HepG2 (cell line): ENCODE results near the gene TBX21. TPM values are rescaled to one million over a fixed set of nuclear protein-coding genes. Genes with fewer than 3 reads are reported as not detected.

Experiments
- AGO2 ChIP-seq: fragments of 200-400 bp; formaldehyde crosslinking; optimal IDR thresholded peaks from 2 replicates; pipeline ENCODE3; 2017; ENCODE audit warnings: mild to moderate bottlenecking, low read depth, low read length, moderate library complexity
- MED13 ChIP-seq: sonication (generic); formaldehyde crosslinking; IDR thresholded peaks from 2 replicates; pipeline ENCODE4 v1.5.0; 2020; ENCODE audit warnings: missing genetic modification reagents
- MXI1 ChIP-seq: IDR thresholded peaks from 3 replicates; pipeline ENCODE4 v1.6.1; 2012; ENCODE audit warnings: low read depth, low read length, inconsistent platforms, borderline replicate concordance
- ZMYM4 ChIP-seq: sonication (generic); formaldehyde crosslinking; IDR thresholded peaks from 2 replicates; pipeline ENCODE4 v1.8.1; 2023; ENCODE audit warnings: mild to moderate bottlenecking, missing genetic modification reagents
- ZNF234 ChIP-seq: sonication (generic); formaldehyde crosslinking; conservative IDR thresholded peaks from 2 replicates; pipeline ENCODE4 v1.5.1; 2020; ENCODE audit warnings: mild to moderate bottlenecking, missing genetic modification reagents
- polyA plus RNA-seq, 8 experiments: library from polyadenylated mRNA; depleted of rRNA in 3 of 8; stranded (reverse) in 7 of 8; unstranded in 1 of 8; fragments of >200 nt; fragmentation: Illumina TruSeq in 4 of 8; extraction: Trizol in 4 of 8; gene quantifications; 2 replicates each; pipeline versions ENCODE4 v1.2.1 to v1.2.3, GENCODE V29; 2011 to 2016; ENCODE audit warnings: low read depth in 4 of 8, missing spikeins in 1 of 8, mixed read lengths in 1 of 8; ENCODE audit not compliant: insufficient read depth in 1 of 8
- total RNA-seq, 5 experiments: library from RNA; depleted of rRNA; stranded (reverse); fragments of >200 nt; fragmentation: Illumina TruSeq; extraction: Trizol; gene quantifications; 2 replicates each; pipeline ENCODE4 v1.2.3, GENCODE V29; 2016; ENCODE audit warnings: low read depth in 1 of 5
- TF ChIP-seq, protein P1 (sequence below): sonication (generic); formaldehyde crosslinking; IDR thresholded peaks from 2 replicates; pipeline ENCODE4 v1.4.0; 2020; ENCODE audit warnings: mild to moderate bottlenecking, missing genetic modification reagents
- TF ChIP-seq, protein P2 (sequence below): conservative IDR thresholded peaks from 2 replicates; pipeline ENCODE4 v1.6.1; 2018; ENCODE audit warnings: missing genetic modification reagents
- TF ChIP-seq, protein P3 (sequence below): sonication (generic); formaldehyde crosslinking; IDR thresholded peaks from 2 replicates; pipeline ENCODE4; 2020; ENCODE audit warnings: missing genetic modification reagents, mild to moderate bottlenecking, borderline replicate concordance
- TF ChIP-seq, protein P4 (sequence below): IDR thresholded peaks from 2 replicates; pipeline ENCODE4 v1.6.1; 2016; ENCODE audit warnings: low read depth, missing genetic modification reagents, missing compliant biosample characterization

TBX21 gene
- total and polyA plus RNA-seq, 2 of the 13 experiments (the other 11 are each of a cell fraction or from before 2014, with no cell fraction given): not detected

DNA sequence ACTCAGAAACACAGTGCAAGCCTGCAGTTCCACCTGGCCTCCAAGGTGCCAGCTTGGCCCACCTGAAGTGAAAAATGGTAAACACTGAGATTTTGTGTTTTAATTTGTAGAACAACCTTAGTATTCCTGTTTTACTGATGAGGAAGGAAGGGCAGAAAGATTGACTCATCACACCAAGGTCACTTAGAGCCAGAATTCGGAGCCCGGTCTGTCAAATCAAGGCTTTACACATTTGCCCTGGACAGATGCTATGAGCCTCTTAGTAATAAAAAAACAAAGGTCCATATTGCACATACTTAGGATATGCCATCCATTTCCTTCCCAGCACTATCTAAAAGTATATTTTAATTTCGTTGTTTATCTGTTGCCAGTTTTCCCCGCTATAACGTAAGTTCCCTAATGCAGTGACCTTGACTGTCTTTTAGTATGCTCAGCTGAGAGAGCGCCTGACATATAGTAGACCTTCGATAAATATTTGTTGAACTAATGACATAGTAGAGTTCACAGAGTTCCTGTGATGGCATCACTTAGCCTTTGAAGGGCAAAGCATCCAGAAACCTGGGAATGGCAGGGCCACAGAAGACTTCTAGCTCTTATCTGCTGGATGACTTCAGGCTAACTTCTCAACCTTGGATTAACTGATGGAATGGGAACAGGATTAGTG, 46.2 kb upstream of the TBX21 start (continued):
- TF ChIP-seq, protein P1, sequence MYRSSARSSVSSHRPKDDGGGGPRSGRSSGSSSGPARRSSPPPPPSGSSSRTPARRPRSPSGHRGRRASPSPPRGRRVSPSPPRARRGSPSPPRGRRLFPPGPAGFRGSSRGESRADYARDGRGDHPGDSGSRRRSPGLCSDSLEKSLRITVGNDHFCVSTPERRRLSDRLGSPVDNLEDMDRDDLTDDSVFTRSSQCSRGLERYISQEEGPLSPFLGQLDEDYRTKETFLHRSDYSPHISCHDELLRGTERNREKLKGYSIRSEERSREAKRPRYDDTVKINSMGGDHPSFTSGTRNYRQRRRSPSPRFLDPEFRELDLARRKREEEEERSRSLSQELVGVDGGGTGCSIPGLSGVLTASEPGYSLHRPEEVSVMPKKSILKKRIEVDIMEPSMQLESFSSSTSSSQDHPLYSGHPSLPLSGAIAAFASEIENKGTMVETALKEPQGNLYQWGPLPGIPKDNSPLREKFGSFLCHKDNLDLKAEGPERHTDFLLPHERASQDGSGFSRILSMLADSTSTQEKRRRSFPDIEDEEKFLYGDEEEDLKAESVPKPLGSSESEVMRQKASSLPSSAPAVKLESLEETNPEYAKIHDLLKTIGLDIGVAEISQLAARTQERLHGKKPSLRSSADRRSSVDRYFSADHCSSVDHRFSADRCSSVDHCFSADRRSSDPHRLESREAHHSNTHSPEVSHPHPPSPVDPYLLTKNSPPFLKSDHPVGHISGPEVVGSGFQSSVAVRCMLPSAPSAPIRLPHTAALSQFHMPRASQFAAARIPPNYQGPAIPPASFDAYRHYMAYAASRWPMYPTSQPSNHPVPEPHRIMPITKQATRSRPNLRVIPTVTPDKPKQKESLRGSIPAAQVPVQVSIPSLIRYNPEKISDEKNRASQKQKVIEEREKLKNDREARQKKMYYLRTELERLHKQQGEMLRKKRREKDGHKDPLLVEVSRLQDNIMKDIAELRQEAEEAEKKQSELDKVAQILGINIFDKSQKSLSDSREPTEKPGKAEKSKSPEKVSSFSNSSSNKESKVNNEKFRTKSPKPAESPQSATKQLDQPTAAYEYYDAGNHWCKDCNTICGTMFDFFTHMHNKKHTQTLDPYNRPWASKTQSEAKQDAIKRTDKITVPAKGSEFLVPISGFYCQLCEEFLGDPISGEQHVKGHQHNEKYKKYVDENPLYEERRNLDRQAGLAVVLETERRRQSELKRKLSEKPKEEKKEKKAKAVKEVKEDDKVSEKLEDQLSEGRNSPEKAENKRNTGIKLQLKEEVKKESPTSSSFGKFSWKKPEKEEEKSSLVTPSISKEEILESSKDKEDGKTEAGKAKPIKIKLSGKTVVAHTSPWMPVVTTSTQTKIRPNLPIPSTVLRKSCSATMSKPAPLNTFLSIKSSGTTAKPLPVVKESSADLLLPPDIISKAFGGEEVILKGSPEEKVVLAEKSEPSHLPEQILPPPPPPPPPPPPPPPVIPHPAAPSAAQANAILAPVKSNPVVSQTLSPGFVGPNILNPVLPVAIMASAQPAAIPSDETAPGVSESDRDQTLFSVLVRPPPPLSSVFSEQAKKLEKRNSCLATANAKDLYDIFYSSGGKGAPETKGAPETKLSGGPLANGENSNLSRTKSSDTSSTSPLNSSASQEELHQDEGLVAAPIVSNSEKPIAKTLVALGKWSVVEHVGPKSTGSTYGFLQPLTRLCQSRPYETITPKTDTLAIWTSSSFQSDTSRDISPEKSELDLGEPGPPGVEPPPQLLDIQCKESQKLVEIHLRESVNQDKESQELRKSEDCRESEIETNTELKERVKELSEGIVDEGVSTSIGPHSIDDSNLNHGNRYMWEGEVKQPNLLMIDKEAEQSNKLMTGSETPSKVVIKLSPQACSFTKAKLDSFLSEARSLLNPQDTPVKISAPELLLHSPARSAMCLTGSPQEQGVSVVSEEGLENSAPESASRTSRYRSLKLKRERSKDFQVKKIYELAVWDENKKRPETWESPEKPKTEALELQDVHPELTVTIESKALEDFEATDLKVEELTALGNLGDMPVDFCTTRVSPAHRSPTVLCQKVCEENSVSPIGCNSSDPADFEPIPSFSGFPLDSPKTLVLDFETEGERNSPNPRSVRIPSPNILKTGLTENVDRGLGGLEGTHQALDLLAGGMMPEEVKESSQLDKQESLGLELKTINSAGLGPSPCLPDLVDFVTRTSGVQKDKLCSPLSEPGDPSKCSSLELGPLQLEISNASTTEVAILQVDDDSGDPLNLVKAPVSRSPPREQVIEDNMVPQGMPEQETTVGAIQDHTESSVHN: no peak
- TF ChIP-seq AGO2 (peak; percentile 26), ZMYM4 (CRISPR knock-in tag) (0 out of 2 replicates have a peak, but pooled peaks have one; percentile 14), MXI1 (no peak; the same call in 2 of the 3 replicates), MED13 (CRISPR knock-in tag) (no peak), ZNF234 (CRISPR knock-in tag) (no peak)
- TF ChIP-seq, protein P2, sequence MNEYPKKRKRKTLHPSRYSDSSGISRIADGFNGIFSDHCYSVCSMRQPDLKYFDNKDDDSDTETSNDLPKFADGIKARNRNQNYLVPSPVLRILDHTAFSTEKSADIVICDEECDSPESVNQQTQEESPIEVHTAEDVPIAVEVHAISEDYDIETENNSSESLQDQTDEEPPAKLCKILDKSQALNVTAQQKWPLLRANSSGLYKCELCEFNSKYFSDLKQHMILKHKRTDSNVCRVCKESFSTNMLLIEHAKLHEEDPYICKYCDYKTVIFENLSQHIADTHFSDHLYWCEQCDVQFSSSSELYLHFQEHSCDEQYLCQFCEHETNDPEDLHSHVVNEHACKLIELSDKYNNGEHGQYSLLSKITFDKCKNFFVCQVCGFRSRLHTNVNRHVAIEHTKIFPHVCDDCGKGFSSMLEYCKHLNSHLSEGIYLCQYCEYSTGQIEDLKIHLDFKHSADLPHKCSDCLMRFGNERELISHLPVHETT: 0 out of 2 replicates have a peak, but pooled peaks have one; percentile 16
- TF ChIP-seq, protein P3, sequence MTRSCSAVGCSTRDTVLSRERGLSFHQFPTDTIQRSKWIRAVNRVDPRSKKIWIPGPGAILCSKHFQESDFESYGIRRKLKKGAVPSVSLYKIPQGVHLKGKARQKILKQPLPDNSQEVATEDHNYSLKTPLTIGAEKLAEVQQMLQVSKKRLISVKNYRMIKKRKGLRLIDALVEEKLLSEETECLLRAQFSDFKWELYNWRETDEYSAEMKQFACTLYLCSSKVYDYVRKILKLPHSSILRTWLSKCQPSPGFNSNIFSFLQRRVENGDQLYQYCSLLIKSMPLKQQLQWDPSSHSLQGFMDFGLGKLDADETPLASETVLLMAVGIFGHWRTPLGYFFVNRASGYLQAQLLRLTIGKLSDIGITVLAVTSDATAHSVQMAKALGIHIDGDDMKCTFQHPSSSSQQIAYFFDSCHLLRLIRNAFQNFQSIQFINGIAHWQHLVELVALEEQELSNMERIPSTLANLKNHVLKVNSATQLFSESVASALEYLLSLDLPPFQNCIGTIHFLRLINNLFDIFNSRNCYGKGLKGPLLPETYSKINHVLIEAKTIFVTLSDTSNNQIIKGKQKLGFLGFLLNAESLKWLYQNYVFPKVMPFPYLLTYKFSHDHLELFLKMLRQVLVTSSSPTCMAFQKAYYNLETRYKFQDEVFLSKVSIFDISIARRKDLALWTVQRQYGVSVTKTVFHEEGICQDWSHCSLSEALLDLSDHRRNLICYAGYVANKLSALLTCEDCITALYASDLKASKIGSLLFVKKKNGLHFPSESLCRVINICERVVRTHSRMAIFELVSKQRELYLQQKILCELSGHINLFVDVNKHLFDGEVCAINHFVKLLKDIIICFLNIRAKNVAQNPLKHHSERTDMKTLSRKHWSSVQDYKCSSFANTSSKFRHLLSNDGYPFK (CRISPR knock-in tag): no peak
- TF ChIP-seq, protein P4, sequence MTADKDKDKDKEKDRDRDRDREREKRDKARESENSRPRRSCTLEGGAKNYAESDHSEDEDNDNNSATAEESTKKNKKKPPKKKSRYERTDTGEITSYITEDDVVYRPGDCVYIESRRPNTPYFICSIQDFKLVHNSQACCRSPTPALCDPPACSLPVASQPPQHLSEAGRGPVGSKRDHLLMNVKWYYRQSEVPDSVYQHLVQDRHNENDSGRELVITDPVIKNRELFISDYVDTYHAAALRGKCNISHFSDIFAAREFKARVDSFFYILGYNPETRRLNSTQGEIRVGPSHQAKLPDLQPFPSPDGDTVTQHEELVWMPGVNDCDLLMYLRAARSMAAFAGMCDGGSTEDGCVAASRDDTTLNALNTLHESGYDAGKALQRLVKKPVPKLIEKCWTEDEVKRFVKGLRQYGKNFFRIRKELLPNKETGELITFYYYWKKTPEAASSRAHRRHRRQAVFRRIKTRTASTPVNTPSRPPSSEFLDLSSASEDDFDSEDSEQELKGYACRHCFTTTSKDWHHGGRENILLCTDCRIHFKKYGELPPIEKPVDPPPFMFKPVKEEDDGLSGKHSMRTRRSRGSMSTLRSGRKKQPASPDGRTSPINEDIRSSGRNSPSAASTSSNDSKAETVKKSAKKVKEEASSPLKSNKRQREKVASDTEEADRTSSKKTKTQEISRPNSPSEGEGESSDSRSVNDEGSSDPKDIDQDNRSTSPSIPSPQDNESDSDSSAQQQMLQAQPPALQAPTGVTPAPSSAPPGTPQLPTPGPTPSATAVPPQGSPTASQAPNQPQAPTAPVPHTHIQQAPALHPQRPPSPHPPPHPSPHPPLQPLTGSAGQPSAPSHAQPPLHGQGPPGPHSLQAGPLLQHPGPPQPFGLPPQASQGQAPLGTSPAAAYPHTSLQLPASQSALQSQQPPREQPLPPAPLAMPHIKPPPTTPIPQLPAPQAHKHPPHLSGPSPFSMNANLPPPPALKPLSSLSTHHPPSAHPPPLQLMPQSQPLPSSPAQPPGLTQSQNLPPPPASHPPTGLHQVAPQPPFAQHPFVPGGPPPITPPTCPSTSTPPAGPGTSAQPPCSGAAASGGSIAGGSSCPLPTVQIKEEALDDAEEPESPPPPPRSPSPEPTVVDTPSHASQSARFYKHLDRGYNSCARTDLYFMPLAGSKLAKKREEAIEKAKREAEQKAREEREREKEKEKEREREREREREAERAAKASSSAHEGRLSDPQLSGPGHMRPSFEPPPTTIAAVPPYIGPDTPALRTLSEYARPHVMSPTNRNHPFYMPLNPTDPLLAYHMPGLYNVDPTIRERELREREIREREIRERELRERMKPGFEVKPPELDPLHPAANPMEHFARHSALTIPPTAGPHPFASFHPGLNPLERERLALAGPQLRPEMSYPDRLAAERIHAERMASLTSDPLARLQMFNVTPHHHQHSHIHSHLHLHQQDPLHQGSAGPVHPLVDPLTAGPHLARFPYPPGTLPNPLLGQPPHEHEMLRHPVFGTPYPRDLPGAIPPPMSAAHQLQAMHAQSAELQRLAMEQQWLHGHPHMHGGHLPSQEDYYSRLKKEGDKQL (CRISPR knock-in tag): peak; percentile 13; the same call in 1 of the 2 replicates
